GM10847 (cell line): ENCODE data around the gene KIRREL3.

ENCODE experiments used
- POLR2A ChIP-seq: IDR thresholded peaks from 2 replicates; pipeline ENCODE4 v1.6.1; 2011; ENCODE audit not compliant: insufficient read length; ENCODE audit errors: extremely low read depth

Gene KIRREL3

DNA sequence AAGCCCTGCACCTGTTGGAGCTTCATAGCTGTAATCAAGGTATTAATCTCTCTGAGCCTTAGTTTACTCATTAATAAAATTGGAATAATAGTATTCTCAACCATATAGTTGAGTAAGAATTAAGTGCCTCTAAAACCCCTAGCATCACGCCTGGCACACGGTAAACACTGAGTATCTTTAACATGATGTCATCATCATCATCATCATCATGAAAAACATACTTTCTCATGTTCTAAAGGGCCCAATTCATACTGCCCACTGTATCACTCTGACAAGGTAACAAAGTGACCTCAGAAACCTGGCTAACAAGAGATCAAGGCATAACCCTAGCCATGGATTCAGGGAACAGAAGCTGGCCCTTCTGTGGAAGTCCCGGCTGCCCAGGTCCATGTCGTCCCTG is 58.4 kb downstream of the KIRREL3 start:
- no peak for TF ChIP-seq POLR2A

DNA sequence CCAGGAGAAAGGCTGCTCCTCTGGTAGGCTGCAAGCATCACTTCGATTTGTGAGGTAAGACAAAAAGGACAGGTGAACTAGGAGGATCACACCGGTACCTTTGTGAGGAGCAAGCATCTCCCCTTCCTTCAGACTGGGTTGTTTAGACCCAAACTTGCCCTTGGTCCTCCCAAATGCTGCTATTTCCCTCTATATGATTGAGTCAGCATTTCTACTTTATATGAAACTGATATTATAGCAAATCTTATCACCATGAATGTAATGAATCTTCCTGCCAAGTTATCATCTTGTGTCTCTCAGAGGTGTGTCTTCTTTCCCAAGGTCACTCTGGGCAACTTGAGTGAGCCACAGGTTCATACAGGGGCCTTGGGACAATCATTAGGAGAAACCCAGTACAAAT is 61.0 kb downstream of the KIRREL3 start:
- no peak for TF ChIP-seq POLR2A

- no peak for TF ChIP-seq POLR2A
Measured at GRCh38 chr11:126938718-126939117, 61.9 kb downstream of the KIRREL3 start.

- no peak for TF ChIP-seq POLR2A
Measured at GRCh38 chr11:126930091-126930841, 70.3 kb downstream of the KIRREL3 start.

DNA sequence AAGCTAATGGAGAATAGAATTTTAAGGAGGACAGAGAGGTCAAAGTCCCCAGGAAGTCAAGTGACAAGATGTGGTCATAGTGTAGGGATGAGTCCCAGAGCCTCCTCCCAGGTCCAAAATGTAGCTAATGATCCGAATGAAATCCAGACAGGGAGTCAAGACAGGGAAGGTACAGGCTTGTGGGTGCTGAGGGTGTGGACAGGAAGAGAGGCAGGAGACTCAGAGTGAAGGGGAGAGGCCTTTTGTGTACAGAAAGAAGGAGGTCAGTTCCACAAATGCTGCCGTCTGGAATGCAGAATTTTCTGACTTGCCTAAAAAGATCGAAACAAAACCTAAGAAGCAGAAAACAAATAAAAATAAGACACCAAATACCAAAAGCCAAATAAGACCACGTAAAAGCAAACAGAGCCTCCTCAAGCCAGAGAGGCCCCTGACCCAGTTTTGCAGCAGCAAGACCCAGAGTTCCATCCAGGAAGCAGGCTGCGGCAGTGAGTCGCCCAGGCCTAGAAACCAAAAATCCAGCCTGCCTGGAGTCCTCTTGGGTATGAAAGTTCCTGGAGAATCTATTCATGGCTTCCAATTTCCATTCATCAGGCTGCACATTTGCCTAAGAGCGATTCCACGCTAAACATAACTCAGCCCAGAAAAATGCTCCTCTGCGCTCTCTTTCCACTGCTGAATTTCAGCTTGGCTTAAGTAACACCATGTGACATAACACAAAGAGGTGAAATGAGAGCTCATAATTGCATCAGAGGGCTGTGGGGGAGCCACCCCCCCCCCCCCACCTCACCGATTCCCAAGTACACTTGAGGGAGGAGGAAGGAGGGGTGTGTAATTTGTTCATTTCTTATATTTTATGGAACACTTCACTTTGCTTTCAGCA is 71.2 kb downstream of the KIRREL3 start:
- TF ChIP-seq POLR2A, result no peak

- no peak for TF ChIP-seq POLR2A
Measured at GRCh38 chr11:126927623-126928022, 72.9 kb downstream of the KIRREL3 start.

- TF ChIP-seq POLR2A, result no peak
Measured at GRCh38 chr11:126926376-126926791, 74.2 kb downstream of the KIRREL3 start.

DNA sequence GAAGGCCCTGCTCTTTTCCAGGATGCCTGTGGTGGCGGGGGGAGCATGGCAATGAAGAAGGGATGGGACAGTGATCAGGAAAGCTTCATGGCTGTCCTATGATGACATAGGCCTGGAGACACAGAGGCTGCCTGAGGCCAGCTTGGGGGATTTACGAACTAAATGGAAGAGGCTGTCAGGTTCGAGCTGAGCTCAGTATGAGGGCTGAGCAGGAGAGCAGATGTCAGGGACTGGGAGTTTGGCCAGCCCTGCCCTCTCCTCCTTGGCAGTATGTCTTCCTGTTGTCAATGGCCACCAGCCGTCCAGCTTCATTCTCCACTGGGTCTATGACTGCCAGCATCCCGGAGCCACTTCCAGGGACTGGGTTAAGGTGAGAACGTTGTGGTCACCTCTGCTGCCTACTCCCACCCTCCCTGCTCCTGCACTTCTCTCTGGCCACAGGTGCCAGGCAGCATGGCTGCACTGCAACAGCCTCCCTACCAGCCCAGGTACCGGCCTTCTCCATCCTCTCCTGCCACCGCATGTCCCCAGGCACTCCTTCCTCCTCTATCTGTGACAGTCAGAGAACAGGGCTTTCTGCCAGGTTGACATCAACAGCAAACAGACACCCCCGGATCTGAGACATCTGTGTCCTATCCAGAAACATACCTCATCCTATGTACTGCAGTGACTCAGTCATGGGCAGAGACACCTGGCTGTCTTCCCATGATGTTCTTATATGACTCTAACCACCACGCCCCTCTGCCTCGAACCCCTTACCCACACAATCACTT is 75.1 kb downstream of the KIRREL3 start:
- TF ChIP-seq POLR2A, result no peak

DNA sequence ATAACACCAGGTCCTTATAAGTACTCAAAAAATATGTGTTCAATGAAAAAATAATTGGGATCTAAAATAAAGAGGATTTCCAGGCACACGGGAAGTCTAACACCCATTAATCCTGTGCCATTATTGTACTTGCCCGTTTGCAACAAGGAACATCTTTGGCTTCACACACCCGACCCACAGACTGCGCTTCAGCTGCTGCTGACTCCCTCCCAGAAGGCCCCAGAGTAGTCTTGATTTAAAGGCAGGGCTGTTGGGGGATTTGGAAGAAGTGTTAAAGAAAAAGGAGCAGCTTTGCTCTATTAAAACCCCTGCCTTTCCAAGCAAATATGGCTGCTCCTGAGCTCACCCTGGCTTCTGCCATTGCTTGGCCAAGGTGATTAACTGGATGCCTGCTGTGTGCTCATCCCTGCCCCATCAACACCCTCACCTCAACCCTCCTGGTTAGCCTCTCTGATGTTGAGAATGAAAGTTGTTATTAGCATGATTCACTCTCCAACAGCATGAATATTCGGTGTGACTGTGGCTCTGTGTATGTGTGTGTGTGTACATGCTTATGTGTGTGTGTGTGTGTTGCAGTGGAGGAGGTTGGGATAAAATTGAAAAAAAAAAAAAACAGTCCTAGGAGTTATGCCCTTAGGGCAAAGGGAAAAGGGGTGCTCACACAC is 76.1 kb downstream of the KIRREL3 start:
- no peak for TF ChIP-seq POLR2A

- no peak for TF ChIP-seq POLR2A
Measured at GRCh38 chr11:126920833-126921232, 79.7 kb downstream of the KIRREL3 start.

- no peak for TF ChIP-seq POLR2A
Measured at GRCh38 chr11:126919147-126919823, 81.3 kb downstream of the KIRREL3 start.

GRCh38 chr11:126918556-126918955 is 82.0 kb downstream of the KIRREL3 start:
- TF ChIP-seq POLR2A, result no peak

GRCh38 chr11:126917531-126918204 is 82.9 kb downstream of the KIRREL3 start:
- no peak for TF ChIP-seq POLR2A

DNA sequence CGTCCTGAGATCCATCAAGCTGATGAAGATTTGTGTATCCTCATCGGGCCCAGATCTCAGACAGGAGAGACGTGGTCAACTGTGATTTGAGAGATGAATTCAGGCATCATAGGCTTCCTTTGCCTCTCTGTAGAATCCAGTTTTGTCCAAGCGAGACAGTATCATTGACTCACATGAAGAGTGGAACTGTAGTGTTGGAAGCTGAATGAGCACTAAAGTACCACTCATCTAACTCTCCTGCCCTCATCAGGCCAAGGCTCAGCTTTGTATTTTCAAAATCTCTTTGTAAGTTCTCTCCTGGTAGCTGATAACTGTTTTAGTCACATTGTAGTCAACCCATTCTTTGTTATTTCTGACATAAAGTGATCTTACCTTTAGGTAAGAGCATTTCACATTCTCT is 85.1 kb downstream of the KIRREL3 start:
- no peak for TF ChIP-seq POLR2A
